HuH-7.5 (cell line): ENCODE data around the gene CD177.
A peak's percentile ranks its signal among the peaks of the same experiment; 100 is the strongest.
"Not testable (repeated sequence)": the region's sequence is repeated elsewhere in the genome, so short reads cannot be mapped to it uniquely, and the experiment has no call there.

Experiments used
- DNase-seq: peaks from one replicate; pipeline ENCODE4 v3.0.0; 2011; ENCODE audit warnings: low spot score

Gene CD177, protein sequence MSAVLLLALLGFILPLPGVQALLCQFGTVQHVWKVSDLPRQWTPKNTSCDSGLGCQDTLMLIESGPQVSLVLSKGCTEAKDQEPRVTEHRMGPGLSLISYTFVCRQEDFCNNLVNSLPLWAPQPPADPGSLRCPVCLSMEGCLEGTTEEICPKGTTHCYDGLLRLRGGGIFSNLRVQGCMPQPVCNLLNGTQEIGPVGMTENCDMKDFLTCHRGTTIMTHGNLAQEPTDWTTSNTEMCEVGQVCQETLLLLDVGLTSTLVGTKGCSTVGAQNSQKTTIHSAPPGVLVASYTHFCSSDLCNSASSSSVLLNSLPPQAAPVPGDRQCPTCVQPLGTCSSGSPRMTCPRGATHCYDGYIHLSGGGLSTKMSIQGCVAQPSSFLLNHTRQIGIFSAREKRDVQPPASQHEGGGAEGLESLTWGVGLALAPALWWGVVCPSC

GRCh38 chr19:43353606-43354304 lies at the start of gene CD177:
Gene CD177, plus strand, starts transcription at chr19:43353686. Its CDS starts 29 bp downstream, at chr19:43353715.
- no peak for DNase-seq

DNA sequence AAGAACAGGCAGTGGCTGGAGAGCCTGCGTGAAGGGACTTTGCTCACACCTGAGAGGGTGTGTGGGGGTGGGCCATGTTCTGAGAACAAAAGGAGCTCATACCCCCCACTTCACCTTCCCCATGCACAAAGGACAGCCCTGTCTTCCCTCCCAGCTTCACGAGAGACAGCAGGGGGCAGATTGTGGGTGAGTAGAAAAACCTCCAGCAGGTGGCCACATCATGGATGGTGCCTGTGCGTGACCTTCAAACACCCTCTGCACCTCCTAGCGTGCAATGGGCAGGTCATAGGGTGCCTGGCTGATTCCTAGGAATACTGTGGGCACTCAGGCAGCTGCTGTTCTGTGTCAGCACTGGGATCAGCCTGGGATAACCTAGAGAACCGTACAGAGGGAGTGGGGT lies 47.8 kb upstream of the CD177 start:
- DNase-seq, result no peak

DNA sequence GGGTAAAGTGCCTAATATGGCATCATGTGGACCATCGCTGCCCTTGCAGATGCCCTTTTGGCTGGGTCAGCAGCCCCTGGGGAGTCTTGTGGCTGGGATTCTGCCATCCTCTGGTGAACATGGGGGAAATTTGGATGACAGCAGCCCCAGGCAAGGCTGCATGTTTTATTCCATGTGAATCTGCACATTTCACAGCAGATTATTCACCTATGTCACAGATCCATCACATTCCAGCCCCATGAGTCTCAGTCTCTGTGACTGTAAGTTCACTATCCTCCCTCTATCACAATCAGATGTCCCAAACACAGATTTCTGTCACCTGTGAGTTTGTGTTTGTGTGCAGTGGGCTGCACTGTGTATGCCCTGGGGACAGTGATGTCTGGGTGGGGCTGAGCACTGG lies 47.4 kb upstream of the CD177 start:
- no peak for DNase-seq

- DNase-seq, result no peak
Measured at GRCh38 chr19:43308244-43308815, 45.2 kb upstream of the CD177 start.

GRCh38 chr19:43309466-43309865 lies 44.0 kb upstream of the CD177 start:
- DNase-seq, result no peak

- no peak for DNase-seq
Measured at GRCh38 chr19:43310221-43310620, 43.3 kb upstream of the CD177 start.

- DNase-seq, result no peak
Measured at GRCh38 chr19:43311256-43311655, 42.2 kb upstream of the CD177 start.

- DNase-seq, result no peak
Measured at GRCh38 chr19:43311706-43312105, 41.8 kb upstream of the CD177 start.

- DNase-seq, result no peak
Measured at GRCh38 chr19:43313711-43314495, 39.6 kb upstream of the CD177 start.

- DNase-seq, result no peak
Measured at GRCh38 chr19:43315851-43316250, 37.6 kb upstream of the CD177 start.

DNA sequence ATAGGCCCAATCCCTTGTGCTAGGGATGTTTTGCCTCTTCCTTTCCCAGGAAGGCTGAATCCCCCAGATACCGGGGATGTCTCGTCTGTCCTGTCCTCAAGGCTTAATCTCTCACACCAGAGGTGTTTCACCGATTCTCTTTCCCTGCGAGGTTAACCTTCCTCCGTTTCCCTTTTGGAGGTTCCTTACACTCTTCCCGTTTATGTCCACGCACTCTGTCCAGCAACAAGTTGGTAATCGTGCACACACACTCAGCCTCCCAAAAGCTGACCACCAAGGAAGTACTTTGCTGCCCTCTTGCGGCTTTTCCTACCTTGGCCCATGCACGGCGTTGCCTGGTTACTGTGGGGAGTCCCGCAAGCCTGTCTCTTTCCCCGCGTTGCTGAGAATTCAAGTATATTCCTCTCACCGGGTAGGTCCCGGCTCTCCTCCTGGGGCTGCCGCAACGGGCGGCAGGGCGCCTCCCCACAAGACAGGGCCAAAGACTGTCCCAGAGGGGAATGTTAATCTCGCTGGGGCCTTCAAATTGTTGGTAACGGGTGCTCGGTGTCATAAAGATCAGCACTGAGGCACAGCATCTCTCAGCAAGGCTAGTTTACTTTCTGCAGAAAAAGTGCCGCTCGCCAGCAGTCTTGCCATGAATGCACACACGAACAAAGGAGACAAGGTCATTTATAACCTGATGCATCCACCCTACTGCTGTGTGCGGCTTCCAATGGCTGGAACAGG lies 36.7 kb upstream of the CD177 start:
- DNase-seq, result peak; percentile 25

GRCh38 chr19:43318203-43318602 lies 35.3 kb upstream of the CD177 start:
- DNase-seq, result no peak

DNA sequence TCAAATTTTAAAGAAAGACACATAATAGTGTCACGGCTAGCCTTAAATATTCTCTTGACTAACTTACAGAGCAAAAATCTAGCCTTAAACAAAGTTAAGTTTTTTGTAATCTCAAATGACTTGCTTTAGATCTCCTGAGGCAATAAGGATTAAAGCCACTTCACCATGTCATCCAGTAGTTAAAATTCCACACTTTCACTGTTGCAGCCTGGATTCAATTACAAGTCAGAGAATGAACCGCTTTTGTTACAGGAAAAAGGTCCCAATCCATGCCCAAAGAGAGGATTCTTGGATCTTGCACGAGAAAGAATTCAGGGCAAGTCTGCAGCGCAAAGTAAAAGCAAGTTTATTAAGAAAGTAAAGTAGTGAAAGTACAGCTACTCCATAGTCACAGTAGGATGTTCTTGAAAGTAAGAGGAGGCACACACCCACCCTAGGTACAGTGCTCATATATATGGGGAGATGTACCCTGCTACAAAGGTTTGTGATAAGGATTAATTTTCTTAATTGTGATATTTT lies 34.6 kb upstream of the CD177 start:
- DNase-seq, result no peak

- no peak for DNase-seq
Measured at GRCh38 chr19:43320546-43320945, 32.9 kb upstream of the CD177 start.

DNA sequence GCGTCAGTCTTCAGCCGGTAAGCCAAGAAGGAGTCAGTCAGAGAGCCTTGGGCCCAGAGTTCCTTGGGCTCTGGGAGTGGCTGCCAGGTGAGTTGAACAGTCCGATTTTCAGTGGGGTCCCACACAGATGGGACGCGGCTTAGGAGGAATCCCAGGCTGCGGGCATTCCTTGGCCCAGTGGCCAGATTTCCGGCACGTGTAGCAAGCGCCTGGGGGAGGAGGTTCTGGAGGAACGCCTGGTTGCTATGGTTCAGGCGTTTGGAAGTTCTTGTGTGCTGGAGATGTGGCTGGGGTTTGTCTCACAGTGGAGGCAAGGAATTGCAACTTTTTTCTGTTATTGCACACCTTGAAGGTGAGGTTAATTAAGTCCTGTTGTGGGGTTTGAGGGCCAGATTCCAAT lies 26.7 kb upstream of the CD177 start:
- not testable (repeated sequence) for DNase-seq

DNA sequence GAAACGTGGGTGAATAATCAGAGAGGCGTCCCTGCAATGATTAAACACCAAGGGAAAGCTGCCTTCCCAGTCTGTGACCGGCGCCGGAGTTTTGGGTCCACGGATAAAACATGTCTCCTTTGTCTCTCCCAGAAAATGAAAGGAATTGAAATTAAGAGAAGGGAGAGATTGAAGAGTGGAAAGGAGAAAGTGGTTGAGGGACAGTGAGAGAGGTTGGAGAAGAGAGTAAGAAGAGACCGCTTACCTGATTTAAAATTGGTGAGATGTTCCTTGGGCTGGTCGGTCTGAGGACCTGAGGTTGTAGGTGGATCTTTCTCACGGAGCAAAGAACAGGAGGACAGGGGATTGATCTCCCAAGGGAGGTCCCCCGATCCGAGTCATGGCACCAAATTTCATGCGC lies 24.9 kb upstream of the CD177 start:
- DNase-seq, result not testable (repeated sequence)

GRCh38 chr19:43329049-43329448 lies 24.4 kb upstream of the CD177 start:
- not testable (repeated sequence) for DNase-seq

- DNase-seq, result no peak
Measured at GRCh38 chr19:43329989-43330388, 23.5 kb upstream of the CD177 start.

DNA sequence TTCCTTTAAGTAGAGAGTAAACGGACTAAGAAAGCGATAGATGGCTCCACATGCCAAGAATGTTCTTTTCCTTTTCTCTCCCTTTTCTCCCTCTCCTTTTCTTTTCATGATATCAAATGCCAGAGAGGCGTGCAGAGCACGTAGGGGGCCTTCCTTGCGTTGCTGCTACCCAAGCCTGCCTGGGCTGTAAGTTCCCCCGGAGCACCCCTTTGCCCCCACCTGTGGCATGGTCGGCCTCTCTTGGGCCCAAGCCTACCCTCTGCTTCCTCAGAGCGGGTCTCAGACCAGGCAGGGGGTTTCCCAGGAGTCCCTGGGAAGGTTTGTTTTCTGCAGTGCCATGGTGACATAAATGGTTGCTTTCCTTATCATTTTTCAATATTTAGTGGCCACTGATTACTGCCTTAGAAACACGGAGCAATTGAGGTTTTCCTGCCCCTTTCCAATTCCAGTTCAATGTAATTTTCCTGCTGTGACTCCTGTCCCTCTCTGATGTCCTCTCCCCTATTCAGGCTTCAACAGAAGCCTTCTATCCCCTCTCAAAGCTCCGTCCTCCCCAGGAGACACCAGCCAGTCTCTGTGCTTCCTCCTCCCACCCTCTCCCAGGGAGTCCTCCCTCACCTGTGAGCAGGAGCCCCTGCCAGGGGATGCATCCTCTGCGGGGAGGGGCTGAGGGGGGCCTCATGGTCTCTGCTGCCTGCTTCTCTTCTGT lies 22.6 kb upstream of the CD177 start:
- DNase-seq, result no peak

- no peak for DNase-seq
Measured at GRCh38 chr19:43331435-43332010, 22.0 kb upstream of the CD177 start.
